ENCODE data around the gene TMEM8B.
"Not testable (repeated sequence)": the region's sequence is repeated elsewhere in the genome, so short reads cannot be mapped to it uniquely, and the experiment has no call there.

The TMEM8B gene

GRCh38 chr9:35871545-35871944 lies 42.5 kb downstream of the TMEM8B start:
- DNase-seq (ENCODE audit: low read depth in 1 of 2, low spot score in 1 of 2), result no peak
- H3K27me3 ChIP-seq (ENCODE audit: insufficient read depth, poor library complexity, severe bottlenecking), result no peaks in the 10 kb centered on the region
- TF ChIP-seq POLR2AphosphoS5 (IDR thresholded peaks at IDR 0.05; ENCODE audit: low read depth), result no peak
- no peak for TF ChIP-seq REST (IDR thresholded peaks at IDR 0.05; ENCODE audit: insufficient replicate concordance, low read depth)
- TF ChIP-seq SPI1 (IDR thresholded peaks at IDR 0.05; ENCODE audit: borderline replicate concordance, low read depth), result no peak
- TF ChIP-seq GABPA (IDR thresholded peaks at IDR 0.05; ENCODE audit: low read depth), result no peak
- TF ChIP-seq CTCF (IDR thresholded peaks at IDR 0.05; ENCODE audit: insufficient read depth, low read length), result no peak
- no peak overlapping the region for H3K27ac ChIP-seq (replicated peaks)
- H3K4me3 ChIP-seq (replicated peaks; ENCODE audit: insufficient read depth, low read length), result no peak overlapping the region

GRCh38 chr9:35872505-35872904 lies 43.5 kb downstream of the TMEM8B start:
- DNase-seq (ENCODE audit: low read depth in 1 of 2, low spot score in 1 of 2), result no peak
- TF ChIP-seq SPI1 (IDR thresholded peaks at IDR 0.05; ENCODE audit: borderline replicate concordance, low read depth) (no peak), REST (IDR thresholded peaks at IDR 0.05; ENCODE audit: insufficient replicate concordance, low read depth) (no peak), POLR2AphosphoS5 (IDR thresholded peaks at IDR 0.05; ENCODE audit: low read depth) (no peak), CTCF (IDR thresholded peaks at IDR 0.05; ENCODE audit: insufficient read depth, low read length) (no peak), GABPA (IDR thresholded peaks at IDR 0.05; ENCODE audit: low read depth) (no peak)
- Histone ChIP-seq H3K27ac (replicated peaks) (no peak overlapping the region), H3K4me3 (replicated peaks; ENCODE audit: insufficient read depth, low read length) (no peak overlapping the region), H3K27me3 (ENCODE audit: insufficient read depth, poor library complexity, severe bottlenecking) (no peaks in the 10 kb centered on the region)

GRCh38 chr9:35882263-35882848 lies 53.3 kb downstream of the TMEM8B start:
- Histone ChIP-seq H3K27ac (replicated peaks) (no peak overlapping the region), H3K27me3 (ENCODE audit: insufficient read depth, poor library complexity, severe bottlenecking) (peaks cover 3% of the 10 kb centered on the region), H3K4me3 (replicated peaks; ENCODE audit: insufficient read depth, low read length) (no peak overlapping the region)
- peak; percentile 38 to 59 for DNase-seq (ENCODE audit: low read depth in 1 of 2, low spot score in 1 of 2)
- TF ChIP-seq CTCF (IDR thresholded peaks at IDR 0.05; ENCODE audit: insufficient read depth, low read length) (peak; percentile 83), POLR2AphosphoS5 (IDR thresholded peaks at IDR 0.05; ENCODE audit: low read depth) (no peak)

GRCh38 chr9:35882996-35883395 lies 54.0 kb downstream of the TMEM8B start:
- H3K27ac ChIP-seq (replicated peaks), result no peak overlapping the region
- no peak overlapping the region for H3K4me3 ChIP-seq (replicated peaks; ENCODE audit: insufficient read depth, low read length)
- no peak for TF ChIP-seq GABPA (IDR thresholded peaks at IDR 0.05; ENCODE audit: low read depth)
- TF ChIP-seq REST (IDR thresholded peaks at IDR 0.05; ENCODE audit: insufficient replicate concordance, low read depth), result no peak
- peaks cover 3% of the 10 kb centered on the region for H3K27me3 ChIP-seq (ENCODE audit: insufficient read depth, poor library complexity, severe bottlenecking)
- DNase-seq (ENCODE audit: low read depth in 1 of 2, low spot score in 1 of 2), result no peak

GRCh38 chr9:35884908-35885307 lies 55.9 kb downstream of the TMEM8B start:
- H3K27me3 ChIP-seq (ENCODE audit: insufficient read depth, poor library complexity, severe bottlenecking); H3K27ac ChIP-seq (replicated peaks); H3K4me3 ChIP-seq (replicated peaks; ENCODE audit: insufficient read depth, low read length); DNase-seq (ENCODE audit: low read depth in 1 of 2, low spot score in 1 of 2): not testable (repeated sequence)
